ENCODE measurements around the gene ADGRB3.
"Not testable (repeated sequence)": the region's sequence is repeated elsewhere in the genome, so short reads cannot be mapped to it uniquely, and the experiment has no call there.

ADGRB3 gene

GRCh38 chr6:69102416-69102815 is 467.3 kb downstream of the ADGRB3 start:
- Mint-ChIP-seq H3K4me3 (no peak overlapping the region), H3K9me3 (peaks cover 5% of the 10 kb centered on the region), H3K27ac (no peak overlapping the region), H3K4me1 (no peaks in the 10 kb centered on the region), H3K27me3 (no peaks in the 10 kb centered on the region), H3K36me3 (ENCODE audit: low read depth) (no peaks in the 10 kb centered on the region)
- ATAC-seq (no peak), DNase-seq (no peak)

- no peaks in the 10 kb centered on the region for H3K4me1 Mint-ChIP-seq
- no peak overlapping the region for H3K27ac Mint-ChIP-seq
- DNase-seq, result no peak
- H3K27me3 Mint-ChIP-seq, result no peaks in the 10 kb centered on the region
- no peak for ATAC-seq
- H3K4me3 Mint-ChIP-seq, result no peak overlapping the region
- peaks cover 5% of the 10 kb centered on the region for H3K9me3 Mint-ChIP-seq
- H3K36me3 Mint-ChIP-seq (ENCODE audit: low read depth), result no peaks in the 10 kb centered on the region
Measured at GRCh38 chr6:69105288-69105687, 470.2 kb downstream of the ADGRB3 start.

GRCh38 chr6:69106511-69106910 is 471.4 kb downstream of the ADGRB3 start:
- Mint-ChIP-seq H3K9me3 (peaks cover 5% of the 10 kb centered on the region), H3K36me3 (ENCODE audit: low read depth) (no peaks in the 10 kb centered on the region), H3K27ac (no peak overlapping the region), H3K4me1 (no peaks in the 10 kb centered on the region), H3K4me3 (no peak overlapping the region), H3K27me3 (no peaks in the 10 kb centered on the region)
- ATAC-seq (no peak), DNase-seq (no peak)

- Mint-ChIP-seq H3K27me3 (no peaks in the 10 kb centered on the region), H3K9me3 (no peaks in the 10 kb centered on the region), H3K27ac (no peak overlapping the region), H3K36me3 (ENCODE audit: low read depth) (no peaks in the 10 kb centered on the region), H3K4me1 (no peaks in the 10 kb centered on the region), H3K4me3 (no peak overlapping the region)
- DNase-seq, result no peak
- ATAC-seq, result no peak
Measured at GRCh38 chr6:69111301-69111700, 476.2 kb downstream of the ADGRB3 start.

- Mint-ChIP-seq H3K36me3 (ENCODE audit: low read depth) (no peaks in the 10 kb centered on the region), H3K4me3 (no peak overlapping the region)
Measured at GRCh38 chr6:69116658-69117057, 481.6 kb downstream of the ADGRB3 start.

GRCh38 chr6:69121461-69122406 is 486.7 kb downstream of the ADGRB3 start:
- not testable (repeated sequence) for H3K36me3 Mint-ChIP-seq (ENCODE audit: low read depth); H3K27me3 Mint-ChIP-seq; H3K4me1 Mint-ChIP-seq; ATAC-seq; H3K27ac Mint-ChIP-seq; H3K4me3 Mint-ChIP-seq; H3K9me3 Mint-ChIP-seq; DNase-seq

More at GRCh38 chr6:69116658-69117057, 481.6 kb downstream of the ADGRB3 start:
- DNase-seq, result no peak
- Mint-ChIP-seq H3K27me3 (no peaks in the 10 kb centered on the region), H3K4me1 (no peaks in the 10 kb centered on the region), H3K27ac (no peak overlapping the region), H3K9me3 (peaks cover 4% of the 10 kb centered on the region)
- ATAC-seq, result no peak

- H3K4me3 Mint-ChIP-seq, result no peak overlapping the region
- H3K27me3 Mint-ChIP-seq, result no peaks in the 10 kb centered on the region
- H3K9me3 Mint-ChIP-seq, result peaks cover 4% of the 10 kb centered on the region
- no peak overlapping the region for H3K27ac Mint-ChIP-seq
- H3K4me1 Mint-ChIP-seq, result no peaks in the 10 kb centered on the region
- DNase-seq, result no peak
- H3K36me3 Mint-ChIP-seq (ENCODE audit: low read depth), result no peaks in the 10 kb centered on the region
- no peak for ATAC-seq
Measured at GRCh38 chr6:69122407-69122773, 487.3 kb downstream of the ADGRB3 start.

- H3K27ac Mint-ChIP-seq, result no peak overlapping the region
- no peaks in the 10 kb centered on the region for H3K36me3 Mint-ChIP-seq (ENCODE audit: low read depth)
- ATAC-seq, result no peak
- no peak overlapping the region for H3K4me3 Mint-ChIP-seq
- peaks cover 4% of the 10 kb centered on the region for H3K9me3 Mint-ChIP-seq
- H3K4me1 Mint-ChIP-seq, result no peaks in the 10 kb centered on the region
- no peaks in the 10 kb centered on the region for H3K27me3 Mint-ChIP-seq
- DNase-seq, result no peak
Measured at GRCh38 chr6:69128411-69128810, 493.3 kb downstream of the ADGRB3 start.

GRCh38 chr6:69129046-69129445 is 494.0 kb downstream of the ADGRB3 start:
- Mint-ChIP-seq H3K27me3 (no peaks in the 10 kb centered on the region), H3K9me3 (peaks cover 4% of the 10 kb centered on the region), H3K4me3 (no peak overlapping the region), H3K27ac (no peak overlapping the region), H3K4me1 (no peaks in the 10 kb centered on the region), H3K36me3 (ENCODE audit: low read depth) (no peaks in the 10 kb centered on the region)
- ATAC-seq (no peak), DNase-seq (no peak)

- ATAC-seq, result no peak
Measured at GRCh38 chr6:69135927-69136326, 500.8 kb downstream of the ADGRB3 start.

GRCh38 chr6:69138148-69138547 is 503.1 kb downstream of the ADGRB3 start:
- Mint-ChIP-seq H3K4me3 (no peak overlapping the region), H3K4me1 (no peaks in the 10 kb centered on the region), H3K36me3 (ENCODE audit: low read depth) (no peaks in the 10 kb centered on the region), H3K27me3 (no peaks in the 10 kb centered on the region), H3K9me3 (peaks cover 3% of the 10 kb centered on the region), H3K27ac (no peak overlapping the region)
- DNase-seq (no peak), ATAC-seq (no peak)

More at GRCh38 chr6:69135927-69136326, 500.8 kb downstream of the ADGRB3 start:
- DNase-seq, result no peak
- no peaks in the 10 kb centered on the region for H3K36me3 Mint-ChIP-seq (ENCODE audit: low read depth)
- no peaks in the 10 kb centered on the region for H3K4me1 Mint-ChIP-seq
- H3K4me3 Mint-ChIP-seq, result no peak overlapping the region
- H3K9me3 Mint-ChIP-seq, result peaks cover 7% of the 10 kb centered on the region
- H3K27me3 Mint-ChIP-seq, result no peaks in the 10 kb centered on the region
- H3K27ac Mint-ChIP-seq, result no peak overlapping the region

- DNase-seq (no peak), ATAC-seq (no peak)
- Mint-ChIP-seq H3K4me1 (no peaks in the 10 kb centered on the region), H3K36me3 (ENCODE audit: low read depth) (no peaks in the 10 kb centered on the region), H3K9me3 (peaks cover 3% of the 10 kb centered on the region), H3K27ac (no peak overlapping the region), H3K27me3 (no peaks in the 10 kb centered on the region), H3K4me3 (no peak overlapping the region)
Measured at GRCh38 chr6:69138893-69139494, 503.9 kb downstream of the ADGRB3 start.

GRCh38 chr6:69145062-69145461 is 510.0 kb downstream of the ADGRB3 start:
- H3K4me3 Mint-ChIP-seq, result no peak overlapping the region
- no peaks in the 10 kb centered on the region for H3K27me3 Mint-ChIP-seq
- no peaks in the 10 kb centered on the region for H3K4me1 Mint-ChIP-seq
- ATAC-seq, result no peak
- no peak overlapping the region for H3K27ac Mint-ChIP-seq
- H3K9me3 Mint-ChIP-seq, result peaks cover 2% of the 10 kb centered on the region
- no peaks in the 10 kb centered on the region for H3K36me3 Mint-ChIP-seq (ENCODE audit: low read depth)
- DNase-seq, result no peak

GRCh38 chr6:69146385-69146784 is 511.3 kb downstream of the ADGRB3 start:
- no peaks in the 10 kb centered on the region for H3K9me3 Mint-ChIP-seq
- H3K27me3 Mint-ChIP-seq, result no peaks in the 10 kb centered on the region
- no peaks in the 10 kb centered on the region for H3K36me3 Mint-ChIP-seq (ENCODE audit: low read depth)

GRCh38 chr6:69155467-69155866 is 520.4 kb downstream of the ADGRB3 start:
- Mint-ChIP-seq H3K27ac (no peak overlapping the region), H3K36me3 (ENCODE audit: low read depth) (no peaks in the 10 kb centered on the region), H3K4me3 (no peak overlapping the region), H3K4me1 (no peaks in the 10 kb centered on the region), H3K27me3 (no peaks in the 10 kb centered on the region), H3K9me3 (no peaks in the 10 kb centered on the region)
- DNase-seq (no peak), ATAC-seq (no peak)

More at GRCh38 chr6:69146385-69146784, 511.3 kb downstream of the ADGRB3 start:
- no peak overlapping the region for H3K27ac Mint-ChIP-seq
- no peak for DNase-seq
- ATAC-seq, result no peak
- no peak overlapping the region for H3K4me3 Mint-ChIP-seq
- H3K4me1 Mint-ChIP-seq, result no peaks in the 10 kb centered on the region

Data from activated naive CD8-positive, alpha-beta T cell treated with anti-CD3 and anti-CD28 coated beads, Interleukin-2, amount 50 U/mL, for 24 hours (primary cell).